ENCODE results near the gene ATG5.

The ATG5 gene

DNA sequence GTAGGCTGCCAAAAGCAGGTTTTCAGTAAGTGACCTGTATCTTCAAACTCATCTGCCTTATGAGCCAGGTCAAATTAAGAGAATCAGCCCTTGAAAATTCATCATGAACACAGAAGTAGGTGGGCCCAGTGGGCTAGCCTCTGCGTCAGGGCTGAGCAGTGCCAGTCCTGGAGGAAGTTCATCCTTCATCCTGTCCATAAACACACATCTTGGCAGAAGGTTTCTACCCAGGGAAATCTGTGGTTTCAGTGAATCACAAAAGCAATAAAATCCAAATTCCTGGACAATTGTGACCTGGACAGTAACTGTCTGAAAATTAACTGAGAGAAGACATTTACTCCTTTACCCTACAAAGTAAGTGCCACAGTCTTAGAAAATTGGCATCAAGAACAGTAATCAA, 72.4 kb downstream of the ATG5 start:
- ChIA-PET CTCF (interaction anchor here (0.5 kb wide), 1 partner anchor 13 kb away, joined by 3 read pairs; no protein-coding TSS in a partner anchor), POLR2A (no interaction called here)
- H3K9me3 ChIP-seq (ENCODE audit: control insufficient read depth, insufficient read depth, low read depth, low read length) = no peaks in the 10 kb centered on the region
- no peak overlapping the region for H3K27ac ChIP-seq (ENCODE audit: extremely low read depth, low read depth, low read length)
- H3K4me1 ChIP-seq (ENCODE audit: control insufficient read depth, insufficient read depth, low read length) = peaks cover 2% of the 10 kb centered on the region; the same call in 1 of the 2 replicates
- H3K4me3 ChIP-seq (ENCODE audit: low read depth, low read length) = no peak overlapping the region
- H3K36me3 ChIP-seq (ENCODE audit: control insufficient read depth in 2 of 2, insufficient read depth in 1 of 2, low read length in 2 of 2) = no peaks in the 10 kb centered on the region
- no peak for TF ChIP-seq ZNF571 (tag by site-specific recombination; IDR thresholded peaks at IDR 0.05)
- TF ChIP-seq, protein P1, sequence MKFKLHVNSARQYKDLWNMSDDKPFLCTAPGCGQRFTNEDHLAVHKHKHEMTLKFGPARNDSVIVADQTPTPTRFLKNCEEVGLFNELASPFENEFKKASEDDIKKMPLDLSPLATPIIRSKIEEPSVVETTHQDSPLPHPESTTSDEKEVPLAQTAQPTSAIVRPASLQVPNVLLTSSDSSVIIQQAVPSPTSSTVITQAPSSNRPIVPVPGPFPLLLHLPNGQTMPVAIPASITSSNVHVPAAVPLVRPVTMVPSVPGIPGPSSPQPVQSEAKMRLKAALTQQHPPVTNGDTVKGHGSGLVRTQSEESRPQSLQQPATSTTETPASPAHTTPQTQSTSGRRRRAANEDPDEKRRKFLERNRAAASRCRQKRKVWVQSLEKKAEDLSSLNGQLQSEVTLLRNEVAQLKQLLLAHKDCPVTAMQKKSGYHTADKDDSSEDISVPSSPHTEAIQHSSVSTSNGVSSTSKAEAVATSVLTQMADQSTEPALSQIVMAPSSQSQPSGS (tag by site-specific recombination; IDR thresholded peaks at IDR 0.05; ENCODE audit: low read depth) = no peak
- no peak for TF ChIP-seq ZNF629 (tag by site-specific recombination; IDR thresholded peaks at IDR 0.05)
- TF ChIP-seq ZNF791 (tag by site-specific recombination; IDR thresholded peaks at IDR 0.05) = no peak
- TF ChIP-seq ZNF433 (tag by site-specific recombination; IDR thresholded peaks at IDR 0.05; ENCODE audit: low read depth) = no peak
- TF ChIP-seq ZNF132 (tag by site-specific recombination; IDR thresholded peaks at IDR 0.05; ENCODE audit: borderline replicate concordance) = no peak
- TF ChIP-seq, protein P2, sequence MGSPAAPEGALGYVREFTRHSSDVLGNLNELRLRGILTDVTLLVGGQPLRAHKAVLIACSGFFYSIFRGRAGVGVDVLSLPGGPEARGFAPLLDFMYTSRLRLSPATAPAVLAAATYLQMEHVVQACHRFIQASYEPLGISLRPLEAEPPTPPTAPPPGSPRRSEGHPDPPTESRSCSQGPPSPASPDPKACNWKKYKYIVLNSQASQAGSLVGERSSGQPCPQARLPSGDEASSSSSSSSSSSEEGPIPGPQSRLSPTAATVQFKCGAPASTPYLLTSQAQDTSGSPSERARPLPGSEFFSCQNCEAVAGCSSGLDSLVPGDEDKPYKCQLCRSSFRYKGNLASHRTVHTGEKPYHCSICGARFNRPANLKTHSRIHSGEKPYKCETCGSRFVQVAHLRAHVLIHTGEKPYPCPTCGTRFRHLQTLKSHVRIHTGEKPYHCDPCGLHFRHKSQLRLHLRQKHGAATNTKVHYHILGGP (tag by site-specific recombination; IDR thresholded peaks at IDR 0.05) = no peak
- TF ChIP-seq ZNF510 (tag by site-specific recombination; IDR thresholded peaks at IDR 0.05; ENCODE audit: insufficient replicate concordance) = no peak
- TF ChIP-seq, protein P3, sequence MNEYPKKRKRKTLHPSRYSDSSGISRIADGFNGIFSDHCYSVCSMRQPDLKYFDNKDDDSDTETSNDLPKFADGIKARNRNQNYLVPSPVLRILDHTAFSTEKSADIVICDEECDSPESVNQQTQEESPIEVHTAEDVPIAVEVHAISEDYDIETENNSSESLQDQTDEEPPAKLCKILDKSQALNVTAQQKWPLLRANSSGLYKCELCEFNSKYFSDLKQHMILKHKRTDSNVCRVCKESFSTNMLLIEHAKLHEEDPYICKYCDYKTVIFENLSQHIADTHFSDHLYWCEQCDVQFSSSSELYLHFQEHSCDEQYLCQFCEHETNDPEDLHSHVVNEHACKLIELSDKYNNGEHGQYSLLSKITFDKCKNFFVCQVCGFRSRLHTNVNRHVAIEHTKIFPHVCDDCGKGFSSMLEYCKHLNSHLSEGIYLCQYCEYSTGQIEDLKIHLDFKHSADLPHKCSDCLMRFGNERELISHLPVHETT (tag by site-specific recombination; IDR thresholded peaks at IDR 0.05) = no peak
- no peak for TF ChIP-seq SP3 (tag by site-specific recombination; IDR thresholded peaks at IDR 0.05)
- no peak for TF ChIP-seq ZNF777 (tag by site-specific recombination; IDR thresholded peaks at IDR 0.05; ENCODE audit: borderline replicate concordance)
- no peak for TF ChIP-seq ZNF16 (tag by site-specific recombination; IDR thresholded peaks at IDR 0.05; ENCODE audit: low read depth)
- TF ChIP-seq, protein P4, sequence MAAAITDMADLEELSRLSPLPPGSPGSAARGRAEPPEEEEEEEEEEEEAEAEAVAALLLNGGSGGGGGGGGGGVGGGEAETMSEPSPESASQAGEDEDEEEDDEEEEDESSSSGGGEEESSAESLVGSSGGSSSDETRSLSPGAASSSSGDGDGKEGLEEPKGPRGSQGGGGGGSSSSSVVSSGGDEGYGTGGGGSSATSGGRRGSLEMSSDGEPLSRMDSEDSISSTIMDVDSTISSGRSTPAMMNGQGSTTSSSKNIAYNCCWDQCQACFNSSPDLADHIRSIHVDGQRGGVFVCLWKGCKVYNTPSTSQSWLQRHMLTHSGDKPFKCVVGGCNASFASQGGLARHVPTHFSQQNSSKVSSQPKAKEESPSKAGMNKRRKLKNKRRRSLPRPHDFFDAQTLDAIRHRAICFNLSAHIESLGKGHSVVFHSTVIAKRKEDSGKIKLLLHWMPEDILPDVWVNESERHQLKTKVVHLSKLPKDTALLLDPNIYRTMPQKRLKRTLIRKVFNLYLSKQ (tag by site-specific recombination; IDR thresholded peaks at IDR 0.05; ENCODE audit: borderline replicate concordance) = no peak
- no peak for TF ChIP-seq ZNF416 (tag by site-specific recombination; IDR thresholded peaks at IDR 0.05)
- TF ChIP-seq ZNF221 (tag by site-specific recombination; IDR thresholded peaks at IDR 0.05; ENCODE audit: borderline replicate concordance) = no peak
- TF ChIP-seq, protein P5, sequence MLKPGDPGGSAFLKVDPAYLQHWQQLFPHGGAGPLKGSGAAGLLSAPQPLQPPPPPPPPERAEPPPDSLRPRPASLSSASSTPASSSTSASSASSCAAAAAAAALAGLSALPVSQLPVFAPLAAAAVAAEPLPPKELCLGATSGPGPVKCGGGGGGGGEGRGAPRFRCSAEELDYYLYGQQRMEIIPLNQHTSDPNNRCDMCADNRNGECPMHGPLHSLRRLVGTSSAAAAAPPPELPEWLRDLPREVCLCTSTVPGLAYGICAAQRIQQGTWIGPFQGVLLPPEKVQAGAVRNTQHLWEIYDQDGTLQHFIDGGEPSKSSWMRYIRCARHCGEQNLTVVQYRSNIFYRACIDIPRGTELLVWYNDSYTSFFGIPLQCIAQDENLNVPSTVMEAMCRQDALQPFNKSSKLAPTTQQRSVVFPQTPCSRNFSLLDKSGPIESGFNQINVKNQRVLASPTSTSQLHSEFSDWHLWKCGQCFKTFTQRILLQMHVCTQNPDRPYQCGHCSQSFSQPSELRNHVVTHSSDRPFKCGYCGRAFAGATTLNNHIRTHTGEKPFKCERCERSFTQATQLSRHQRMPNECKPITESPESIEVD (tag by site-specific recombination; IDR thresholded peaks at IDR 0.05) = no peak
- TF ChIP-seq, protein P6, sequence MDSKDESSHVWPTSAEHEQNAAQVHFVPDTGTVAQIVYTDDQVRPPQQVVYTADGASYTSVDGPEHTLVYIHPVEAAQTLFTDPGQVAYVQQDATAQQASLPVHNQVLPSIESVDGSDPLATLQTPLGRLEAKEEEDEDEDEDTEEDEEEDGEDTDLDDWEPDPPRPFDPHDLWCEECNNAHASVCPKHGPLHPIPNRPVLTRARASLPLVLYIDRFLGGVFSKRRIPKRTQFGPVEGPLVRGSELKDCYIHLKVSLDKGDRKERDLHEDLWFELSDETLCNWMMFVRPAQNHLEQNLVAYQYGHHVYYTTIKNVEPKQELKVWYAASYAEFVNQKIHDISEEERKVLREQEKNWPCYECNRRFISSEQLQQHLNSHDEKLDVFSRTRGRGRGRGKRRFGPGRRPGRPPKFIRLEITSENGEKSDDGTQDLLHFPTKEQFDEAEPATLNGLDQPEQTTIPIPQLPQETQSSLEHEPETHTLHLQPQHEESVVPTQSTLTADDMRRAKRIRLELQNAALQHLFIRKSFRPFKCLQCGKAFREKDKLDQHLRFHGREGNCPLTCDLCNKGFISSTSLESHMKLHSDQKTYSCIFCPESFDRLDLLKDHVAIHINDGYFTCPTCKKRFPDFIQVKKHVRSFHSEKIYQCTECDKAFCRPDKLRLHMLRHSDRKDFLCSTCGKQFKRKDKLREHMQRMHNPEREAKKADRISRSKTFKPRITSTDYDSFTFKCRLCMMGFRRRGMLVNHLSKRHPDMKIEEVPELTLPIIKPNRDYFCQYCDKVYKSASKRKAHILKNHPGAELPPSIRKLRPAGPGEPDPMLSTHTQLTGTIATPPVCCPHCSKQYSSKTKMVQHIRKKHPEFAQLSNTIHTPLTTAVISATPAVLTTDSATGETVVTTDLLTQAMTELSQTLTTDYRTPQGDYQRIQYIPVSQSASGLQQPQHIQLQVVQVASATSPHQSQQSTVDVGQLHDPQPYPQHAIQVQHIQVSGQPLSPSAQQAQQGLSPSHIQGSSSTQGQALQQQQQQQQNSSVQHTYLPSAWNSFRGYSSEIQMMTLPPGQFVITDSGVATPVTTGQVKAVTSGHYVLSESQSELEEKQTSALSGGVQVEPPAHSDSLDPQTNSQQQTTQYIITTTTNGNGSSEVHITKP (tag by site-specific recombination; IDR thresholded peaks at IDR 0.05) = no peak
- no peak for TF ChIP-seq ZNF473 (tag by site-specific recombination; IDR thresholded peaks at IDR 0.05)

Measured in HEK293 (cell line).